NCI-H187 (cell line): Measurements from ENCODE around the gene VIPR2.

Source experiments
- DNase-seq, 2 experiments: peaks; one replicate each; lab custom pipeline; 2025; lab: John Stamatoyannopoulos, UW

The VIPR2 gene

DNA sequence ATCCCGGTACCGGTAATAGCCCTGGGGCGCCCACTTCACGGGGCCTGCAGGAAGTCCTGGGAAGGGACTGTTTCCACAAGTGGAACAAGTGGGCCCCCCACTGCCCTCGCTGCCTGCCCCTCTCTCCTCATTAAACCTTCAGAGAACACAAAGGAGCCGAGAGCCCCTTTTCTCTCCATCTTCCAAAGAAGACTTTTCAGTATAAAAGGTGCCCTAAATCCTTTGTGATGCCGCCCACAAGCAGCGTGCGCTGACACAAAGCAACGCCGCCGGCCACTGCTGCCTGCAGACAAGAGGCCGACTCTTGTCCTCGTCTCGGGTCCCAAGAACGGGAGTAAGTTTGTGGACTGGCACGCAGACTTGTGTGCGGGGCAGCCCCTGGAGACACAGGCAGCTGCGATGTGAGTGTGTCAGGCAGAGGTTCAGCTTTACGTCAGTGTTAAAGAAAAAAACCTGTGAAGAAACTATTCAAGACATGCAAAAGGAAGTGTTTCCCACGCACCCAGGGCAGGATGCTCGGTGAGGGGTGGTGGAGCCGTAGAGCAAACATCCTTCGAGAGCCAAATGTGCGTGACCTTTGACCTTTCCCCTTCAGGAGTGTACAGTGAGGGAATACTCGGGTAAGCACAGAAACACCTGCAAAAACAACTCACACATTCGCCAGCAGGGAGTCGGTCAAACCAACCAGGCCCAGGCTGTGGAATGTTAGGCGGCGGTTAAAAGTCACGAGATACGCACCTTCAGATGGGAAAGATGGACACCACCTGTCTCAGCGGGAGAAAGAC, 118.2 kb downstream of the VIPR2 start:
- DNase-seq: no peak

DNA sequence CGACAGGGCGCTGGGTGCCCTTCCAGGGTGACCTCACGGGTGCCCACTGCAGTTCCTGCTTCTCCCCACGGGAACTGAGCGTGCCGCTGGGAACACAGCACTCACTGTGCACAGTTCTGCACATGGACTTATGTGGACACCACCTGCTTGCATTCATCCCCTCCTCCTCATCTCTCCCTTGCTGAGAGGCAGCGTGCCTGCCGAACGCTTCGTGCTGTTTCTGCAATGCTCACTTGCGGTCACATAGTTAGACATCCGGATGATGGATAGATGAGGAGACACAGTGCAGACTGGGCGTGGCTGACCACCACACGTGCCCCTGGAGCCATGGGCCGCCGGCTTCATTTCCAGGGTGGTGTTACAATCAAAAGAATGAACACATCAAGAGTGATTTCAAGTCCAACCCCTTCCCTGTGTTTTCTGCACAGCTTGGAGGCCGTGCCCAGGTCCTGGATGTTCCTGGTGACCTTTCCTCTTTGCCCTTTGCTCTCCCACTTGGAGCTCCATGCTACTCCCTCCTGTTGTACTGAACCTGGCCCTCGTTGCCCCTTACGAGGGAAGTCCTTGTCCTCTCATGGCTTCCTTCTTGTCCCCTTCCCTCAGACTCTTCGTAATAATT, 119.4 kb downstream of the VIPR2 start:
- peak in 1 of 2 experiments; percentile 55 for DNase-seq

DNA sequence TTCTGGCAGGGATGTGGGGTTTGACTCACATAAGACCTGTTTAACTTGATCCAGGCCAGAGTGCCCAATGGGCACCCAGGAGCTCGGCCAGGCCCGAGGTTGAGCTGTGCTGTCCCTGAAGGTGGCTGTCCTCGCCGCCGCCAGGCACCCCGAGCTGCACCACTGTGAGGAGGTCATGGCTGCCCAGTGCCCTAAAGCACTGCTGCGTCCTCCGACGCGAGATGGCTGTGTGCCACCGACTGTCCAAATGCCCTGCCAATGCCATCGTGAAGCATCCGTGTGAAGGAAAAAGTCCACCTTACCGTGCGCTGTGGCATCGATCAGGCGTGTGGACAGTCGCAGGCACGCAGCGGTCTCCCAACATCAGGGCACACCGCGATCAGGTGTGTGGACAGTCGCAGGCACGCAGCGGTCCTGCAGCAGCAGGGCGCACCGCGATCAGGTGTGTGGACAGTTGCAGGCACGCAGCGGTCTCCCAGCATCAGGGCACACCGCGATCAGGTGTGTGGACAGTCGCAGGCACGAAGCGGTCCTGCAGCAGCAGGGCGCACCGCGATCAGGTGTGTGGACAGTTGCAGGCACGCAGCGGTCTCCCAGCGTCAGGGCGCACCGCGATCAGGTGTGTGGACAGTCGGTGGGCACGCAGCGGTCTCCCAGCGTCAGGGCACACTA, 120.3 kb downstream of the VIPR2 start:
- no peak for DNase-seq

DNA sequence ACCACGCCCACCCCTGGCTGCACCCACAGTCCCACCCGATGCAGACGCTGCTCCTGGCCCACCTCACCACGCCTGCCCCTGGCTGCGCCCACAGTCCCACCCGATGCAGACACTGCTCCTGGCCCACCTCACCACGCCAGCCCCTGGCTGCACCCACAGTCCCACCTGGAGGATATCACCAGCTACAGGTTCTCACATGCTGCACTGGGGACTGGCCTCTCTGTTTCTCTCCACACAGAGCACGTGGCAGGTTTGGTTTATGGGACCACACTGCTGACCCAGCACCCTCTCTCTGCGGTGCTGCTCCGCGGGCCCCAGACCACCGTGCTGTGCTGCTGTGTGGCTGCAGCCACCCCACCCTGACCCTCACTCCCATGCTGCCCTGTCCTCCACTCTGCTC, 120.9 kb downstream of the VIPR2 start:
- DNase-seq: no peak

DNA sequence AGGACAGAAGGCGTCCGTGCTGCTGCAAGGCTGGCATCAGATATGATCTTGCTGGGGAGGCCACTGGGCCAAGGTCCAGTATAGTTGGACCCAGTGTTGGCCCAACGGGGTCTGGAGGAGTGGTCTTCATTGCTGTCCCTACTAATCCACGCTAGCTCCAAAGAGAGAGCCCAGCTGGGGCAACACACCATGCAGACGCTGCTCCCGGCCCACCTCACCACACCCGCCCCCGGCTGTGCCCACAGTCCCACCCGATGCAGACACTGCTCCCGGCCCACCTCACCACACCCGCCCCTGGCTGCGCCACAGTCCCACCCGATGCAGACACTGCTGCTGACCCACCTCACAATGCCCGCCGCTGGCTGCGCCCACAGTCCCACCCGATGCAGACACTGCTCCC, 121.5 kb downstream of the VIPR2 start:
- DNase-seq: no peak

DNA sequence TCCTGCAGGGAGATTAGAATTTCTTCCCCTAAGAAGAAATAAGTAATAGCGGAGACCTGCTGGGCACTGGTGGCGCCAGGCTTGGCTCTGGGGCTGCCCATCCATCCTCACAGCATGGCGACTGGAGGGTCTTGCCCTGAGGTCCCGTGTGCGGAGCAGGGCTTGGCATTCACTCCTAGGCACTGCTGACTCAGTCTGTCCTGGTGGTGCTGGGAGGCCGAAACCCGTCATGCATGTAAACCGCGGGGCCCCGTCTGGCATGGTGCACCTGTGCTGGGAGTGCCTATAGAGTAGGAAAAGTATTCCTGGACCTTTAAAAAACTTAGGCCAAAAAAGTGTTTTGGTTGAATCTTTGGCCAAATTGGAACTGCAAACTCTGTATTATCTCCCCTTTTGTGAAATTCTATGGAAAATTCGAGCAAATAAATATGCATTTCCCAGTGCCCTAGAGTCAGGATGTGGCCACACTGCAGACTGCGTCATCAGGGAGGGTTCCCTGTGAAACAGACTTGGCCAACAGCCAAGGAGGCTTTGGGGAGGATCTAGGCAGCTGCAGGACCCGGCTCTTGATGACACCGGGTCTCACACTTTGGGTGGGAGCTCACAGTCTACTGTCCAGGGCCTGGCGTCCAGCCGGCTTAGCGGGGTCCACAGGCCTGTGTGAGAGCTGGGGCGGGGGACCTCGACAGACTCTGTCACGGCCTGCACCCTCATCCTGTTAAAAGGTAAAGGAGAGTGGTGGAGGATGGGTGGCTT, 122.3 kb downstream of the VIPR2 start:
- DNase-seq: no peak

DNA sequence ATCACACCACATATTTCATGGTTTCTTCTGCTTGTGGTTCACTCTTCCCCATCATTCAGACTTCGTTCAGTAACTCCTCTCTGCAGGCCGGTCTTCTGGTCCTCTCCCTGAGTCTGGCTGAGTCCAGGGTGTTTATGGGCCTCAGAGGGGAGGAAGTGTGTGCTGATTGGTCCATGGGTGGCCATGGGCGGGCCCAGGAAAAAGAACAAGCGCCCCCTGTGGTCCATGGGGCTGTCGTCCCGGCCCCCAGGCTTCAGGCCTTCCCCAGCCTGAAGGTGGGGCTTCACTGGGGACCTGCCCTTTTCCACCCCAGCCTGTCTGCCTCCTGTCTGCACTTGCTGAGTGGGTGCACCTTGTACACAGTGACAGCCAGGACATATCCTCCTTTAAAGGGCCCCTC, 123.7 kb downstream of the VIPR2 start:
- no peak for DNase-seq

DNA sequence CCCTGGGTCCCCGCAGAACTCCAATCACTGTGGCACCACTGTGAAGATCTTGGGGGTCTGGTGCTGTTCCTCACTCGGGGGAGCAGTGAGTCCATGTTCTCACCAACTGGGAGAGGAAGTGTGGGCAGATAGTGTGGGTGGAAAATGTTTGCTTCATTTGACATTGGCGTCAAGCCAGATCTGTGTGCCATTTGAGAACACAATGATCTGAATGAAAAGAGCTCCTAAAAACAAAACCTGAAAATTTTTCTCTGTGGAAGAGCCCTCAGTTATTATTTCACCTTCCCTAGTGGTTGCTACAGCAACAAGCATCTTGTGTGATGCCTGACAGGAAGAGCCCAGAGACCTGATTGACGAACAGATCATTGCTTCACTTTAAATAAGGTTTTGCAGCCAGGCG, 125.6 kb downstream of the VIPR2 start:
- no peak for DNase-seq

GRCh38 chr7:159017741-159018140, 126.9 kb downstream of the VIPR2 start:
- no peak for DNase-seq

DNA sequence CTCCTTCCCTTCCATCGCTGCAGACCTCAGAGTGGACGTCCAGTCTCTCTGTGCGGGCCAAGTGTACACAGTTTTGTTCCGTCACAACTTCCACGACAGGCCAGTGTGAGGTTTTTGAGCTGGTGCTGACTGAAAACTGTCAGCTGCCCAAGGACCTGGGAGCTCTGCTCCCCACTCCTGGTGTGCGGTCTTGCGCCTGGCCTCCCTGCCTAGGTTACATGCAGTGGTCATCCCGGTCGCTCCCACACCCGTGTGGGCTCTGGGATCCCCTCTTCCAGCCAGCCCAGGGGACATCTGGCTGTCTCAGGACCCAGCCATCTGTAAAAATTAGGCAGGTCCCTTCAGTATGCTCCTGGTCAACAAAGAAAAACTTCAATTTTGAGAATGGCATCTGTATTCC, 127.5 kb downstream of the VIPR2 start:
- DNase-seq: no peak

GRCh38 chr7:159016591-159016990, 128.1 kb downstream of the VIPR2 start:
- DNase-seq: no peak

DNA sequence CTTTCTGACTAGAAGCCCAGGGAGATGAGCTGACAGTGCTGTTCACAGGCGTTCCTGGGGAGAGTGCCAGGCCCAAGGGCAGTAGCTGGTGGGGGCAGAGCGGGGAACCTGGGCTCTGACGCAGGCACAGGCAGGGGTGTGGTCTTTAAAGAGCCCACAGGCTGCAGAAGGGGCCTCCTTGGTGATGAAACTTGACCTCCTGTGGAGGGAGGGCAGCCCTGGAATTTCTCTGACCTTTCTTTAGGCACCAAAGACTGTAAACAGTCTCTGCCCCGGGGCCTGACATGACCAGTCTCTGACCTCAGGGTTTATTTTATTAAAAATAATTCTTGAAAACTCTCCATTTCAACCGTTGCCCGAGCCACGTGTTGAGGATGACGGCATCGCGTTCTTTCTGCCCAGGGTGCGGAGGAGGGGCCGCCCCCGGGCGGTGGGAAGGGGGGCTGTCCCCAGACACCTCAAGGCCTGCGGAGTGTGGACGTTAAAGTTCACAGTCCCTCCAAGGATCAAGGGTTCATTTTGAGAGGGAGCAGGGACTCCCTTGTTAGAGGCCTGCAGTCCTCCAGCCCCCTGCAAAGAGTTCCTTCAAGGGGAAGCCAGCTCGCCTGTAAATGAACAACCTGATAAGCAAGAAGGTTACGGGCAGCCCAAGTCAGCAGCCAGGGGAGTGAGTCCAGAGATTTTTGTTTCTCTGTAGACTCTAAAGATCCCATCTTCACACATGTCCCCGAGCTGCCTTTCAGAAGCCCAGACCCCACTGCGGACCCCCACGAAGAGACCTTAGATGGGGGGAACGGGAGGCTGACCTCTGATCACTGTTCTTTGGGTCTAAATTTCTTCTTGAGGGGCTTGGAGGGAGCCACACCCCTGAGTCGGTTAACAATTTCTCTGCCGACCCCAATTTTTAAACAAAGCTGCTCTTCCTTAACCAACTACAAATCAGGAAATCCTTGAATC, 128.9 kb downstream of the VIPR2 start:
- no peak for DNase-seq

GRCh38 chr7:159015081-159015453, 129.6 kb downstream of the VIPR2 start:
- DNase-seq: no peak

DNA sequence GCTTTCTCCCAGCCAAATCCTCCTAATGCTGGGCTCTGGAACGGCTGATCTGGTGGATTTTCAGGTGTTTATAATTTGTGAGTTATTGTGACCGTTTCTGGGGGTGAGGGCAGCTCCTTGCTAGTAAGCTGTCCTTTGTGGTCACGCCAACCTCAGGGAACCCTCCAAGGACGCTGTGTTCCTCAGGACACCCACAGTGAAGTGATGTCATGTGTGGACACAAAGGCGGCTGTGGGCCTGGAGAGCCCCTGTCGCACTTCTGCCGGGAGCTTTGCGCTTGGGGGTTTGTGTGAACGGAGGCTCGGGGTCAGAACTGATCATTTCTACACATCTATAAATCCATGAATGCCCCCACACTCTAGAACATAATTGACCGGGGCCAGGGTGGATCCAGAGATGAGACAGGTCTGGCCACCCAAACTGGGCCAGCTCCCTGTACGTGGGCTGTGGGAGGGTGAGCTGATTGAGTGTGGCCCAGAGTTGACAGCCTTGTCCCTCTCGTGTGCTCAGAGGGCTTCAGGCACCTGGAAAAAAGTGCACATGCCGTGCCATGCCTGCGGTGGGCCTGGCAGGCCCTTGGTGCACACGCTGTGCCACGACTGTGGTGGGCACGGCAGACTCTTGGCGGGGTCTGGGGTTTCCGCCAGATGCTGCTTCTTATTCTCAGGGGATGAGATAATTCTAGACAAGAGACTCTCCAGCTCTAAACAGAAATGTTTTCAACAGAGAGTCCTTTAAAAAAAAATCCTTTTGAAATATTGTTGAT, 130.2 kb downstream of the VIPR2 start:
- DNase-seq: no peak

GRCh38 chr7:159013825-159014289, 130.8 kb downstream of the VIPR2 start:
- DNase-seq: no peak

DNA sequence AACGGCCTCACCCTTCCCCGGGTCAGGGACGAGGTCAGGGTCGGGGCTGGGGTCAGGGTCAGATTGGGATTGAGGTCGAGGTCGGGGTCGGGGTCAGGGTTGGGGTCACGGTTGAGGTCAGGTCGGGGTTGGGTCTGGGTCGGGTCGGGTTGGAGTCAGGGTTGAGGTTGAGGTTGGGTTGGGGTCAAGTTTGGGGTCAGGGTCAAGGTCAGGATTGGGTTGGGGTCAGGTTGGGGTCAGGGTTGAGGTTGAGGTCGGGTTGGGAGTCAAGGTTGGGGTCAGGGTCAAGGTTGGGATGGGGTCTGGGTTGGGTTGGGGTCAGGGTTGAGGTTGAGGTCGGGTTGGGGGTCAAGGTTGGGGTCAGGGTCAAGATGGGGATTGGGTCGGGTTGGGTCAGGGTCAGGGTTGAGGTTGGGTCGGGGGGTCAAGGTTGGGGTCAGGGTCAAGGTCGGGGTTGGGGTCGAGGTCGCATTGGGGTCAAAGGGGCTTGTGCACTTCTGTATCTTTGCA, 131.4 kb downstream of the VIPR2 start:
- no peak for DNase-seq

DNA sequence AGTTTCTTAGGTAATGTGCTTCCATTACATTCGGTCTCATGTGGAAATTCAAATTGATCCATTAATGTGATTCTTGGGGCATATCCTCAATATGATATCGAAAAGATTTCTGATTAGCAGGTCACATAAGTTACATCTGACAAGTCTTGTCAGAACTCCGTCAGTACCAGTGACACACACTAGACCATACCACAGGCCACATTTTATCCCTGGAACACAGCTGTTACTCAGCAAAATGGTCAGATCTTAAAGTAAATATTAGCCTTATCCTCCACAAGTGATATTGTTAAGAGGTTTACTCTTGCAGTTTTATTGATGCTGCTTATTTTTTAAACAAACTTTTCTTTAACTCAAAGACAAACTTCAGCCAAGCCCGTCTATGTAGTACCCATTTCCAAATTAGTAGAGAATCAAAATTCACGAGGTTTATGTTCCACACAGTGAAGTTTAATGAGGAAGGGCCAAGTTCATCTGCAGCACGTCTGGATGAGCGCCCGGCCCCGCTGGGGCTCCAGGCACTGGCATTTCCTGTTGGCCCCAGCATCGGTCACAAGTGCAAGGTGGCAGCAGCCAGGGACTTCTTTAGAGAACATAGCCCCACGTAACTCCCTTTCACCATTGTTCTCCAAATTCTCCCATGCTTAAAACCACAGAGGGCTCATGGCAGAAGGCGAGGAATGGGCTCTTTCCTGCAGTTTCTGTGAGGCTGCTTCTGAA, 132.2 kb downstream of the VIPR2 start:
- DNase-seq: no peak

- no peak for DNase-seq
Measured at GRCh38 chr7:159011722-159012022, 133.0 kb downstream of the VIPR2 start.

DNA sequence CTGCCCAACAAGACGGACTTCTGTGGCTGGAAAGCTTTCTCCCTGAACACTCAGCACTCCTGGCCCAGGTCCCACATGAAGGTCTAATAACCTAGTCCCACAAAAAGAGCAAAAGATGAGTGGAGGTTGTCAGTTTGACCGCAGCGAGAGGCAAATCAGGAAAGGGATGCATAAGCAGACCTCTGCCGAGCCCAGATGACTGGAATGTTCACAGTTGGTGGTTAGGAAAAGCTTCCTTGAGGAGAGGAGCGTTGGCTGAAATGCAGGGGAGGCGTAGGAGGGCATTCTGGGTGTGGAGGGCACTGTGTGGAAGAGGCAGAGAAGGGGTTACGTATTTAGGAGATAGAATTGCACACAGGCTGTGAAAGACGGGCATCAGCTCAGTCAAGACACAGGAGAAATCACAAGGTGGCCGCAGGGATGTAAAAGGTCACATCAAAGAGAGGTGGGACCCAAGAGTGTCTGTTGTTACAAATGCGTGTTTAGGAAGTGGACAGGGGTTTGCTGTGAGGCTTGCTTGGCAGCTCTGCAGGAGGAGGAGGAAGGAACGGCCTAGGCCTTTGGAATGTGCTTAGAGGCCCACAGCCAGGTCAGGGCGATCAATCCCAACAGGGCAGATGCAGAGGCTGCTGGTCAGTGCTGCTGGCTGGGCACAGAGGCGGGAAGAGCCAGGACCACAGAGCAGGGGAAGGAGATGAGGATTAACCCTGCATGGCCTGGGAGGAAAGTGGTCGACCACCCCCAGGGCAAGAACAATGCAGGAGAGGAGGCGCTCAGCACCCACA, 133.5 kb downstream of the VIPR2 start:
- no peak for DNase-seq
